Skeletal muscle satellite cell (primary cell): ENCODE results near the gene FCHSD2.
A peak's percentile ranks its signal among the peaks of the same experiment; 100 is the strongest.
"Not testable (repeated sequence)": the region's sequence is repeated elsewhere in the genome, so short reads cannot be mapped to it uniquely, and the experiment has no call there.

Source experiments
- H3K27me3 ChIP-seq: 2 replicates; pipeline ENCODE4 v1.7.0; 2013; ENCODE audit warnings: low read length; ENCODE audit not compliant: control insufficient read depth, insufficient read depth
- H3K36me3 ChIP-seq: 2 replicates; pipeline ENCODE4 v1.7.0; 2013; ENCODE audit warnings: mild to moderate bottlenecking, control low read depth, low read length; ENCODE audit not compliant: insufficient read depth
- H3K4me1 ChIP-seq: 2 replicates; pipeline ENCODE4 v1.7.0; 2013; ENCODE audit warnings: low read length; ENCODE audit not compliant: control insufficient read depth, insufficient read depth
- H3K4me2 ChIP-seq: 2 replicates; pipeline ENCODE4 v1.7.0; 2013; ENCODE audit warnings: mild to moderate bottlenecking, low read length
- H3K4me3 ChIP-seq: 2 replicates; pipeline ENCODE4 v1.7.0; 2013; ENCODE audit warnings: low read length
- H3K9ac ChIP-seq: 2 replicates; pipeline ENCODE4 v1.7.0; 2013; ENCODE audit warnings: mild to moderate bottlenecking, low read depth, low read length, moderate library complexity
- H3K9me3 ChIP-seq: replicated peaks from 2 replicates; pipeline ENCODE4 v1.7.0; 2013; ENCODE audit warnings: mild to moderate bottlenecking, control low read depth, low read length

The FCHSD2 gene

GRCh38 chr11:73072935-73073481 is 69.1 kb downstream of the FCHSD2 start:
- Histone ChIP-seq H3K4me1 (peaks cover 11% of the 10 kb centered on the region), H3K9me3 (peaks cover 7% of the 10 kb centered on the region), H3K36me3 (peaks cover 8% of the 10 kb centered on the region), H3K9ac (no peak overlapping the region), H3K4me3 (no peak overlapping the region), H3K27me3 (no peaks in the 10 kb centered on the region), H3K4me2 (peak overlapping the region; percentile 28)

DNA sequence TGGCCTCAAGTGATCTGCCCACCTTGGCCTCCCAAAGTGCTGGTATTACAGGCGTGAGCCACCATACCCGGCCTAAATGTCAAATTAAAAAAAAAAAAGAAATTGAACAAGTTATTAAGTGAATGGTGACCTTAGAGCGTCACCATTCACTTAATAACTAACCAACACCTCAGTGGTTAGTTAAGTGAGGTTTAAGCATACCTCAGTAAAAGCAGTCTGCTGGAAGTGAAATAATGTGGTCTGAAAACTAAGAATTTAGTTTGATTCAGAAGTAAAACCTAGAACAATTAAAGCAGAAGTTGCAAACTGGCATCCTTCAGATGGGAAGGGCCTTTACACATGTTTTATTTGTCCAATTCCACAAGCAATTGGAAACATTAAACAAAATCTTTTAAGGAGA is 71.5 kb downstream of the FCHSD2 start:
- no peaks in the 10 kb centered on the region for H3K9me3 ChIP-seq
- H3K4me2 ChIP-seq, result no peak overlapping the region
- H3K4me3 ChIP-seq, result no peak overlapping the region
- no peak overlapping the region for H3K9ac ChIP-seq
- H3K27me3 ChIP-seq, result no peaks in the 10 kb centered on the region
- peaks cover 11% of the 10 kb centered on the region for H3K4me1 ChIP-seq
- H3K36me3 ChIP-seq, result no peaks in the 10 kb centered on the region

- H3K4me2 ChIP-seq, H3K4me1 ChIP-seq, H3K36me3 ChIP-seq, H3K4me3 ChIP-seq, H3K9me3 ChIP-seq, H3K9ac ChIP-seq, H3K27me3 ChIP-seq: not testable (repeated sequence)
Measured at GRCh38 chr11:73061857-73062424, 80.2 kb downstream of the FCHSD2 start.

- H3K4me2 ChIP-seq, H3K36me3 ChIP-seq, H3K4me3 ChIP-seq, H3K9ac ChIP-seq, H3K27me3 ChIP-seq, H3K4me1 ChIP-seq, H3K9me3 ChIP-seq: not testable (repeated sequence)
Measured at GRCh38 chr11:73061434-73061833, 80.7 kb downstream of the FCHSD2 start.

GRCh38 chr11:73059915-73060314 is 82.2 kb downstream of the FCHSD2 start:
- no peaks in the 10 kb centered on the region for H3K4me1 ChIP-seq
- no peaks in the 10 kb centered on the region for H3K27me3 ChIP-seq

DNA sequence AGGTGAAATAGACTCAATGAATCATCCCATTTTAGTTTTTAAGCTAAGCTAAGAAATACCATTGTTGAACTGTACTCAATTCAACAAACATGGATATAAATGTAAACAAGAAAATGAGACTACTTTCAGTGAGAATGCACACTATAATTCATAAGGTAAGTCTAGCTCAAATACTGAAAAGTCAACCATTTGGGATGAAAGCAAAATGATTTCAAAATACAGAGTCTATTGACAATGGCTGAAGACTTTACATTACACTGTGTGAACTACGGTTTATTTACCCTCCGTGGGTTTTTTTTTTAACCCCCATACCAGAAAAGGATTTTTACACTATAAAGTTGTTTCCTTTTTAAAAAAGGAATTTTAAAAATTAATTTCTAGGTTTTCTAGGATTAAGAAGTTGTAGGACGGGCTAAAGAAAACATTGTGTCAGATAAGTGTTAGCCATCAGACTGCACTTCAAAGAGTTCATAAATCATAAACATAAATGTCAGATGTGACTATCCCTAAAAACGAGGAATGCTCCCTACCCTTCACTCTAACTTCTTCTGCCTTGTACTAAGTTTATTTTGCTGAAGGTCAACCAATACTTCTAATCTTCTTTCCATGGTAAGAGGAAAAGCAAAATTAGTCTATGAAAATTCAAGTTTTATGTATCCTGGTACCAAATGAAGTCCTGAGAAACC is 83.0 kb downstream of the FCHSD2 start:
- no peak overlapping the region for H3K4me3 ChIP-seq
- no peak overlapping the region for H3K9ac ChIP-seq
- H3K9me3 ChIP-seq, result no peaks in the 10 kb centered on the region
- H3K4me1 ChIP-seq, result no peaks in the 10 kb centered on the region
- H3K36me3 ChIP-seq, result no peaks in the 10 kb centered on the region
- no peaks in the 10 kb centered on the region for H3K27me3 ChIP-seq
- H3K4me2 ChIP-seq, result no peak overlapping the region

More at GRCh38 chr11:73059915-73060314, 82.2 kb downstream of the FCHSD2 start:
- Histone ChIP-seq H3K4me3 (no peak overlapping the region), H3K36me3 (no peaks in the 10 kb centered on the region), H3K4me2 (no peak overlapping the region), H3K9ac (no peak overlapping the region), H3K9me3 (no peaks in the 10 kb centered on the region)

- H3K4me3 ChIP-seq, result no peak overlapping the region
- no peak overlapping the region for H3K4me2 ChIP-seq
- no peaks in the 10 kb centered on the region for H3K9me3 ChIP-seq
- no peaks in the 10 kb centered on the region for H3K27me3 ChIP-seq
- H3K36me3 ChIP-seq, result no peaks in the 10 kb centered on the region
- no peak overlapping the region for H3K9ac ChIP-seq
- no peaks in the 10 kb centered on the region for H3K4me1 ChIP-seq
Measured at GRCh38 chr11:73055655-73056354, 86.3 kb downstream of the FCHSD2 start.

DNA sequence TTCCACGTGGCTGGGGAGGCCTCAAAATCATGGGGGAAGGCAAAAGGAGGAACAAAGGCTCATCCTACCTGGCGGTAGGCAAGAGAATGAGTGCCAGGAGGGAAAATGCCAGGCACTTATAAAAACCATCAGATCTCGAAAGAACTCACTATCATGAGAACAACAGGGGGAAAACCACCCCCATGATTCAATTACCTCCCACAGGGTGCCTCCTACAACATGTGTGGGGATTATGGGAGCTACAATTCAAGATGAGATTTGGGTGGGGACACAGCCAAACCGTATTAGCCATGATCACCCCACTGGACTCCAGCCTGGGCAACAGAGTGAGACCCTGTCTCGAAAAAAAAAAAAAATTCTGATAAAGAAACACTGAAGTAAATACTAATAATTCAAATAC is 87.1 kb downstream of the FCHSD2 start:
- H3K4me1 ChIP-seq, result no peaks in the 10 kb centered on the region
- no peak overlapping the region for H3K9ac ChIP-seq
- H3K4me2 ChIP-seq, result no peak overlapping the region
- H3K4me3 ChIP-seq, result no peak overlapping the region
- no peaks in the 10 kb centered on the region for H3K27me3 ChIP-seq
- H3K36me3 ChIP-seq, result no peaks in the 10 kb centered on the region
- H3K9me3 ChIP-seq, result no peaks in the 10 kb centered on the region

GRCh38 chr11:73053964-73054363 is 88.2 kb downstream of the FCHSD2 start:
- no peak overlapping the region for H3K4me3 ChIP-seq
- H3K27me3 ChIP-seq, result no peaks in the 10 kb centered on the region
- H3K9me3 ChIP-seq, result no peaks in the 10 kb centered on the region
- H3K9ac ChIP-seq, result no peak overlapping the region
- H3K4me1 ChIP-seq, result no peaks in the 10 kb centered on the region
- no peak overlapping the region for H3K4me2 ChIP-seq
- no peaks in the 10 kb centered on the region for H3K36me3 ChIP-seq

- H3K4me2 ChIP-seq, result no peak overlapping the region
- H3K36me3 ChIP-seq, result no peaks in the 10 kb centered on the region
- no peaks in the 10 kb centered on the region for H3K4me1 ChIP-seq
- no peaks in the 10 kb centered on the region for H3K9me3 ChIP-seq
- H3K4me3 ChIP-seq, result no peak overlapping the region
- H3K9ac ChIP-seq, result no peak overlapping the region
- no peaks in the 10 kb centered on the region for H3K27me3 ChIP-seq
Measured at GRCh38 chr11:73048446-73048845, 93.7 kb downstream of the FCHSD2 start.

GRCh38 chr11:73047773-73048371 is 94.2 kb downstream of the FCHSD2 start:
- no peak overlapping the region for H3K4me2 ChIP-seq
- no peaks in the 10 kb centered on the region for H3K4me1 ChIP-seq
- H3K27me3 ChIP-seq, result no peaks in the 10 kb centered on the region
- H3K36me3 ChIP-seq, result no peaks in the 10 kb centered on the region
- H3K9me3 ChIP-seq, result no peaks in the 10 kb centered on the region
- no peak overlapping the region for H3K4me3 ChIP-seq
- no peak overlapping the region for H3K9ac ChIP-seq
